ENCODE measurements around the gene PLP2.
A peak's percentile ranks its signal among the peaks of the same experiment; 100 is the strongest.
"Not testable (repeated sequence)": the region's sequence is repeated elsewhere in the genome, so short reads cannot be mapped to it uniquely, and the experiment has no call there.

Gene PLP2

DNA sequence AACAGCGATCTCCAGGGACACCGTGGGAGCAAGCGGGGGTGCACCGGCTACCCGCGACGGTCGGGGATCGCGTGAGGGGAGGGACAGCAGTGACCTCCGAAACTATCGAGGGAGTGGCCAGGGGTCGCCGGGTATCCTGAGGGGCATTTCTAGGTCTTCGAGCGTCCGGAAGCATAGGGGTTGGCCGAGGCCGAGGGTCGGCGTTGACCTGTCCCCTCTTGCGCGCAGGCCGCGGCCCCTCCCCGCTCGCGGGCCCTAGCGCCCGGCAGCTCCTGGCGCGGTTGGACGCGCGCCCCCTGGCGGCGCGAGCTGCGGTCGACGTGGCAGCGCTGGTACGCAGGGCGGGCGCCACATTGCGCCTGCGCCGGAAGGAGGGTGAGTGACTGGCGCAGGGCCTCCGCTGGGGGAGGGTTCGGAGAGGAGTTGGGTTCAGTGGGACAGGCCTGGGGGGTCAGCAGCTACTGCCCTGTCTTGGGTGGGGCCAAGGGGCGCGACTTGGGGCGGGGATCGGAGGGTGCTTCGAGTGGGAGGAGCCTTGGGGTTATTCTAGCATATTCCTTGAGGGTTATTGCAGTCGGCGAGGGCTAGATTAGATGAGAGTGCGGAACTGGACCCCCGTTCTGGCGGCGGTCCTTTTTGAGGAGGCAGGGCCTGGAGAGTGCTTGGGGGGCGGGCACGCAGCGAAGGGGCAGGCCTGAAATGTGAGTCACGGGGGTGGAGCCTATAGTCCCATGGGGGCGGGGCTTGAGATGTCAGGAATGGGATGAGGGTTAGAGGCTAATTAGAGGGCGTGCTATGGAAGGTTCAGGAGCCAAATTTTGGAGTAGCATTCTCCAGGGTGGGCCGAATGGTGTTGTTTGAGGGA is 7.9 kb upstream of the PLP2 start:
- DNase-seq, result peak; percentile 87

- no peak for DNase-seq
These were observed 6.9 kb upstream of the PLP2 start for GRCh38 chrX:49164589-49165360.

GRCh38 chrX:49165901-49166881 is 5.5 kb upstream of the PLP2 start:
- DNase-seq, result peak; percentile 82

GRCh38 chrX:49166914-49167739 is 4.6 kb upstream of the PLP2 start:
- peak; percentile 80 for DNase-seq

DNA sequence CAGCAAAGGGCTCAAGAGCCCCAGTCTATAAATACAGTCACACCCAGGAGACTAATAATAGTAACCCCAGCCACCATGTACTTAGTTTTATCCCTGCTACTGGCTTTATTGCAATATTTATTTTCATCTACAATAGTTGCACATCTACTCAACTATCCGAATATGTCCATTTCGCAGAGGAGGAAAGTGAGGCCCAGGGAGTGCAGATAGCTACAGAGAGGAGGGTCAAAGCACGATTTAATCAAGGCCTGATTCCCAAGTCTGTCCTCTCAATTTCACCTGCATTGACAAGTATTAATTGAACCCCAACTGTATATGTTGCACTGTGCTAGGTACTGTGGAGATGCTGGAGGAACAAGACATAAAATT is 4.0 kb upstream of the PLP2 start:
- no peak for DNase-seq

DNA sequence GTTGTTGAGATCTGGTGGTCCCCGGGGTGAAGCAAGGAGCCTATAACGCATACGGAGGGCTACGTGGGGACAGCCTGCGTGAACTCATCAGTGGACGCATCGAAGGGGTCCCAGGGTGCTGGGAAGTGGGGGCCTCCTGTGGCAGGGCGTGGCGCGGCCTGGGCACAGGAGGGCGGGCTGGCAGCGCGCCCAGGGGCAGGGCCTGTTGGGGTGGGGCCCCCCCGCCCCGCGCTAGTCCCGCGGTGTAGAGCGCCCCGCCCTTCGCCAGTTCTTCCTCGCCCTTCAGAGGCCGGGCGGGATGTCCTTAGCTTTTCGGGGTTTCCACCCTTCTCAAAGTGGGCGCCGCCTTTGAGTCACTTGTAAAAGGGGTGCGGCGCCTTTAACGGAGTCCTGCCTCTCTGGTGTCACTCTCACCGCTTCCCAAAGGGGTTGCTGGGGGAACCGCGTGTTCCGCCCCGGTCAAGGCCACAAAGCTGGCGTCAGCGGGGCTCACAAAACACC is 632 bp downstream of the PLP2 start:
- DNase-seq, result peak; percentile 81

GRCh38 chrX:49173544-49173943 is 1.8 kb downstream of the PLP2 start:
- not testable (repeated sequence) for DNase-seq

GRCh38 chrX:49174723-49175122 is 3.0 kb downstream of the PLP2 start:
- no peak for DNase-seq

DNA sequence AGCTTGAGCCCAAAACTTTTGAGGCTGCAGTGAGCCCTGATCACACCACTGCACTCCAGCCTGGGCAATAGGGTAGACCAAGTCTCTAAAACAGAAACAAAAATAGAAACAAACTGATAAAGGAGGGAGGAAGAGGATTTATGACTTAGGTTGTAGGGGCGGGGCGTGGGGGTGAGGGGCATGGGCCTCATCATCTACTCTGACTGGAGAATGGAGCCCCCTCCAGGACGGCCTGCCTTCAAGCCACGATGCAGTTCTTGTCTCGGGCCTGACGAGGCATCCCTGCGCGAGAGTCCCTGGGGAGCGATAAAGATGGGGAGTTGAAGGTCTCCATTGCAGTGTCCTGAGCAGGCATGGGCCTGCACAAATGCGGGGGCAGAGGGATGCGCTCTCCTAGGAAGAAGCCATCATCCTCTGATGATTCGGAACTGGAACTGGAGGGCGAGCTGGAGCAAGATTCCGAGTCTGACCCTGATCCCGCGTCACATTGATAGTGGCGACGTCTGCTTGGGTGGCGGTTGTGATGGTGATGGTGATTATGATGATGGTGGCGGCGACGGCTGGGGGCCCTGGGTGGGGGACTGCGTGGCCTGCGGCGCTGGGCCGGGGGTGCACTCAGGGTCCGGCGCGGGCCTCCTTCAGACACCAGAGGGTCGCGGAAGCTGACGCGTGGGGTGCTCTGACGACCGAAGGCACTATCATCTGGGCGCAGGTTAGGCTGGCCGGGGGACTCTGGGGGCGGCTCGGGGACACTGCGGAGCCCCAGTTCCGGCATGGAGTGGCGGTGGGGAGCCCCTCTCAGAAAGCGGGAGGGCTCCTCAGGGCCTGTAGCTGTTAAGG is 4.0 kb downstream of the PLP2 start:
- DNase-seq, result no peak

DNA sequence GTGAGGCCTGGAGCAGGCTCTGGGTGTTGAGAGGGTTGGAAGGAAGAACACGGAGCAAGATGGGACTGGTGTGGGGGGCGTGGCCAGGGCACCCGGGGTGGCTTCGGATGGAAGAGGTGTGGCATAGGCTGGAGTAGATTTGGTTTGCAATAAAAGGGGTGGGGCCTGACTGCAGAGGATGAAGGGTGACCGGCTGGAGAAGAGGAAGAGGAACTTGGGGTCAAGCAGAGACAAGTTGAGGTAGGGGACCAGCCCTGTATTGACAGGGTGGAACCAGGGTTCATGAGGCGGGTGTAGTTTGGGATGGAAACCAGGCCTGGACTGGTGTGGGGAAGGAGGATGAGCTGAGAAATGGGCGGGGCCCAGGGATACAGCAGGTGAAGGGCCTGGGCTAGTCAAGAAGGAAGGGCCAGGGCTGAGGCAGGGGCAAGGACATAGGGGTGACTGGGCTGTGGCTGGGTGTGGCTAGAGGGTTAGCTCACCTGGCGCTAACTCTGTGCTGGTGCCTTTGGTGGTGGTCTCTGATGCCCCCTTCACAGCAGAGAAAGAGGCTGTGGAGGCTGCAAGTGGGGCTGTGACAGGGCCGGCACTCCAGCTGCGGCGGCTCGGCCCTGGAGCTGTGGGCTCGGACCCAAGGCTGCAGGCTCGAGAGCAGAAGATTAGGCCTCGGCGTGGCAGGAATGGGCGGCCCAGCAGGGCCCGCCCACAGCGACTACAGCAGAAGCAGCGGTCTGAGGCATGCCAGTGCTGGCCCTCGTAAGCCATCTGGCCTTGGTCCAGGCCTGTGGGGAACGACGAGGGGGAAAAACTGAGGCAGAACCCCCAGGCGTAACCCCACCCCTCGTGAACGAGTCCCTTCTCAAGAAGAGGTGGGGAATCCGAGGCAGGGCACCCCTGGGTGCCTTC is 5.0 kb downstream of the PLP2 start:
- no peak for DNase-seq

DNA sequence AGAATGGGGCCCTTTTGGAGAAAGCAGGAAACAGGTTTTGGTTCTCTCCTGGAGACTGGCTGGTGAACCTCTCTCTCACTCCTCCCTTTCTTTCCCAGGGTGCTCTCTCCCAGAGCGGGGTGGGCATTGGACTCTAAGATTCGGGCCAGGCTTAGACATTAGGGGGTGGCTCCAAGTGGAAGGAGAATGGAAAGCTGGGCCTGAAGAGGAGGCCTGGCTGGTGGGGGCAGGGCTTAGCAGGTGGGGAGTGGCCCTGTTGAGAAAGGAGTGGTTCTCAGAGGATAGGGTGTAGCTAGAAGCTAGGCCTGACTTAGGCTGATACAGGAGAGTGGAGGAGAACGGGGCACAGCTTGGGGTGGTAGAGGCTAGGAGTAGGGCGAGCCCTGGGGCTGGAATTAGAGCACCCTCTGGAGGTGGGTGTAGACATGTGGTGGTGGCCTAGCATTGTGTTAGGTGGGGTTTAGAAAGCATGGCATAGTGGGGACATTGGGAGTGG is 5.7 kb downstream of the PLP2 start:
- DNase-seq, result no peak

DNA sequence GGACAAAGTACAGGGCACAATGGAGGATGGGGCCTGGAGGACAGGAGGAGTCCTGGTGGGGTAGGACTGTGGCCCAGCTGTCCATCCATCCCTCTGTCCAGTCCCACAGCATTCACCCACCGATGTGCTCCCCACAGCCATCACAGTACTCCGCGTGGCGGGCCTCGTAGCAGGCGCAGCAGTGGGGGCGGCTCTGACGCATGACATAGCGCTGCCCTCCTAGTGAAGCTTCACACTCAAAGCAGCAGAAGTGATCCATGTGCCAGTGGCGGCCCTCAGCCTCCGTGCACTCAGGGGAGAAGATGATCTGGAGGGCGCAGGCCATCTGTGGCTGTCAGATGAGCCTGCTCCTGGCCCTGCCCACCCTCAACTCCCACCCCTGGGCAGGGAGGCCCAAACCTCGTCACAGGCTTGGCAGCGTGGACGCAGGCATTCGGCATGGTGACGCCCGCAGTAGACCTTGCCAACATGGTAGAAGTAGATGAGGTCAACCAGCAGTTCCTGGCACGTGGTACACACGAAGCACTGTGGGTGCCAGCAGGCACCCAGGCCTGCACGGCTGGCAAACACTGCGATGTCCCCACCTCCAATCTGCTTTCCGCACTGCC is 6.3 kb downstream of the PLP2 start:
- DNase-seq, result no peak

- DNase-seq, result no peak
These were observed 6.8 kb downstream of the PLP2 start for GRCh38 chrX:49178537-49178936.

GRCh38 chrX:49179358-49179757 is 7.7 kb downstream of the PLP2 start:
- no peak for DNase-seq

GRCh38 chrX:49183701-49184281 is 12.1 kb downstream of the PLP2 start:
- DNase-seq, result no peak

- peak; percentile 65 for DNase-seq
These were observed 12.9 kb downstream of the PLP2 start for GRCh38 chrX:49184294-49185281.

All from activated CD8-positive, alpha-beta memory T cell treated with anti-CD3 and anti-CD28 coated beads for 24 hours (primary cell).